Vagina (tissue), 2 donors: ENCODE results near the gene IL25.

Experiments used
- CTCF ChIP-seq, 3 experiments: fragments of 450-650 bp in 2 of 3; fragments of 200-600 bp in 1 of 3; sonication (generic) in 1 of 3; IDR thresholded peaks; one replicate each; pipeline ENCODE4 v1.5.1; 2017 to 2019; ENCODE audit warnings: antibody characterized with exemption in 3 of 3, mild to moderate bottlenecking in 2 of 3, moderate library complexity in 2 of 3
- POLR2AphosphoS5 ChIP-seq, 2 donors: sonication (generic); formaldehyde crosslinking; IDR thresholded peaks; one replicate each; pipeline ENCODE4 v1.9.0; 2017; ENCODE audit warnings: antibody characterized with exemption in 2 of 2, mild to moderate bottlenecking in 2 of 2, low read depth in 1 of 2; ENCODE audit not compliant: insufficient read depth in 1 of 2

- TF ChIP-seq CTCF (IDR thresholded peaks at IDR 0.05) (no peak), POLR2AphosphoS5 (IDR thresholded peaks at IDR 0.05; ENCODE audit: insufficient read depth in 1 of 2, low read depth in 1 of 2) (no peak)
Measured at GRCh38 chr14:23386999-23387398, 14.4 kb downstream of the IL25 start.
